ENCODE measurements around the gene ATG9A. TPM values are rescaled to one million over a fixed set of nuclear protein-coding genes. Genes with fewer than 3 reads are reported as not detected.

The ATG9A gene
- total RNA-seq, 1 donor = 60.8 TPM

Other genes with a start within 250 kb of the ATG9A start
- not detected in 2 replicates for gene FEV, start 244.5 kb downstream of the ATG9A start, total RNA-seq
- gene CRYBA2, start 236.2 kb downstream of the ATG9A start, total RNA-seq = not detected in 2 replicates
- gene CFAP65, start 188.1 kb downstream of the ATG9A start, total RNA-seq = not detected in 2 replicates
- under 0.01 and 0.29 TPM in 2 replicates for gene IHH, start 168.7 kb downstream of the ATG9A start, total RNA-seq
- gene NHEJ1, start 68.8 kb downstream of the ATG9A start, total RNA-seq = 21.7 and 23.0 TPM in 2 replicates
- gene SLC23A3, start 59.6 kb downstream of the ATG9A start, total RNA-seq = 1.4 and 1.5 TPM in 2 replicates
- gene CNPPD1, start 52.7 kb downstream of the ATG9A start, total RNA-seq = 26.1 and 26.5 TPM in 2 replicates
- 109 and 121 TPM in 2 replicates for gene RETREG2, start 51.4 kb downstream of the ATG9A start, total RNA-seq
- gene ZFAND2B, start 22.9 kb downstream of the ATG9A start, total RNA-seq = 25.0 and 26.5 TPM in 2 replicates
- 26.2 and 28.2 TPM in 2 replicates for gene ABCB6, start 10.7 kb downstream of the ATG9A start, total RNA-seq
- gene ANKZF1, start 170 bp upstream of the ATG9A start, total RNA-seq = 35.1 TPM in 2 replicates
- gene GLB1L, start 15.8 kb upstream of the ATG9A start, total RNA-seq = 13.0 and 21.0 TPM in 2 replicates
- gene STK16, start 15.8 kb upstream of the ATG9A start, total RNA-seq = 29.5 and 31.8 TPM in 2 replicates
- gene TUBA4B, start 23.6 kb upstream of the ATG9A start, total RNA-seq = not detected in 2 replicates
- 11.9 and 13.6 TPM in 2 replicates for gene TUBA4A, start 24.3 kb upstream of the ATG9A start, total RNA-seq
- gene DNAJB2, start 49.7 kb upstream of the ATG9A start, total RNA-seq = 33.3 and 41.3 TPM in 2 replicates
- under 0.01 and 1.2 TPM in 2 replicates for gene PTPRN, start 79.8 kb upstream of the ATG9A start, total RNA-seq
- not detected in 2 replicates for gene RESP18, start 103.1 kb upstream of the ATG9A start, total RNA-seq
- 60.7 and 67.3 TPM in 2 replicates for gene DNPEP, start 158.3 kb upstream of the ATG9A start, total RNA-seq
- gene DES, start 188.7 kb upstream of the ATG9A start, total RNA-seq = 0.72 and 1.2 TPM in 2 replicates
- 24.2 and 26.4 TPM in 2 replicates for gene SPEG, start 205.2 kb upstream of the ATG9A start, total RNA-seq

All from osteoblast (primary cell).